GM19328 (cell line): ENCODE data around the gene ARHGAP26.

Experiments used
- ATAC-seq: cut with Tn5 transposase; IDR thresholded peaks from one replicate; pipeline ENCODE4 v1.9.1; 2021; ENCODE audit warnings: mild to moderate bottlenecking, moderate library complexity; ENCODE audit not compliant: unreplicated experiment

The ARHGAP26 gene

DNA sequence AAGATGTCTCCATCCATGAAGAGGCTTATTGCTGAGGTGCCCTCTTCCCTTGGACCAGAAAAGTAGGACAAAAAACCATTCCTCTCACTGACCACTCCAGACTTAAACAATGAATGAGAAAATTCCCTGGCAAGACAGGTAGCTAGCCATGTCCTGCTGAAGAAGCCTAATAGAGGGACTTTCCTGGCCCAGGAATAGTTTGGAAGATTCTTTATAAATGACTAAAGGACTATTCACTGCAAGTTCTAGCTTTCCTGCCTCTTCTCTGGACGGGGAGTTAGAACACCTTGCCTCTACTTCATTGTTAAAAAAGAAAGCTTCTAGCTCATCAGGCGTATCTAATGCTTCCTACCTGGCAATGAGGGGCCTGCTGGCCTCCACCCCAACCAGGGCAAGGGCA, 479.7 kb downstream of the ARHGAP26 start:
- no peak for ATAC-seq

DNA sequence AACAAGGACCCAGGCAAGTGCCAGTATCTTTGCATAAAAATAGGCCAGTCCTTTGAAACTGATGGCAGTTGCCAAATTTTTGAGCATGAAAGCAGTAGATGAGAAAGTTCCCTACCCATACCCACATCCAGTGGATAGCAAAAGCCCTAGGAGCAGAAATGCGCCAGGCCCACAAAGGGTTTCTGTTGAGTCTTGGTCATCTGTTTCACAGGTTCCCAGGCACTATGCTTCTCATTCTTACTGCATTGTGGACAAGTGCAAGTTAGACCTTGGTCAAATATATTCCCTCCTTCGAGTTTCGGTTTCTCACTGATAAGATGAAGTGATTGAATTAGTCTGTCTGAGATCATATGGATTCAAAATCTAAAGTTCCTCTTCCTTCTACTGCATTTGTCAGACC, 481.0 kb downstream of the ARHGAP26 start:
- ATAC-seq: no peak

DNA sequence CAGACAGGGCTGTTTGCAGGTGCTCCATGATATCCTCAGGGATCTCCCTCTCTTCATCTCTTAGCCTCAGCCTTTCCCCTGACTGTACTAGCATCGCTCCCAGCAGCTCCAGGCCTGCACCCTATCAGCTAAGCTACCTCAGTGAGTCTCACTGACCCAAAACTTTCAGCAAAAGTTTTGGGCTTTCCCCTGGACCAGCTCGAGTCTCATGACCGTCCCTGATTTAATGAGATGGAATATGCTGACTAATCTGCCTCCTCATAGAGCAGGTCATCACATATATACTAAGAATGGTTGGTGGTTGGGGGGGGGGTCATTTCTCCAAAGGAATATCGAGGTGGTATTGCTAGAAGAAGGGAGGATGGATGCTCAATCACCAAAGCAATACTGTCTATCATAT, 481.8 kb downstream of the ARHGAP26 start:
- no peak for ATAC-seq

DNA sequence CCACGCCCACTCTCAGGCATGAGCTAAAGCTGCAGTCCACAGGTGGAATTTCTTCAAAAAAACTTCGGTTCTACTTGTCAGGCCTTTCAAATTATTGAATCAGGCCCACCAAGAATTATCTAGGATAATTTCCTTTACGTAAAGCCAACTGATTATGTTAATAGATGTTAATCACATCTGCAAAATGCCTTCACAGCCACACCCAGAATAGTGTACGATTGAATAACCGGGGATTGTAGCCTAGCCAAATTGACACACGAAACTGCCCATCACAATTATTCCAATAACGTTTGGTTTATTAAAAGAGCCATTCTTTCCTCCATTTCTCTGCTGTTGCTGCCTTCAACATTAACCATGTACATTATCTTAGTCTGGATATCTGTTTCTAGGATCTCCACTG, 484.6 kb downstream of the ARHGAP26 start:
- no peak for ATAC-seq

DNA sequence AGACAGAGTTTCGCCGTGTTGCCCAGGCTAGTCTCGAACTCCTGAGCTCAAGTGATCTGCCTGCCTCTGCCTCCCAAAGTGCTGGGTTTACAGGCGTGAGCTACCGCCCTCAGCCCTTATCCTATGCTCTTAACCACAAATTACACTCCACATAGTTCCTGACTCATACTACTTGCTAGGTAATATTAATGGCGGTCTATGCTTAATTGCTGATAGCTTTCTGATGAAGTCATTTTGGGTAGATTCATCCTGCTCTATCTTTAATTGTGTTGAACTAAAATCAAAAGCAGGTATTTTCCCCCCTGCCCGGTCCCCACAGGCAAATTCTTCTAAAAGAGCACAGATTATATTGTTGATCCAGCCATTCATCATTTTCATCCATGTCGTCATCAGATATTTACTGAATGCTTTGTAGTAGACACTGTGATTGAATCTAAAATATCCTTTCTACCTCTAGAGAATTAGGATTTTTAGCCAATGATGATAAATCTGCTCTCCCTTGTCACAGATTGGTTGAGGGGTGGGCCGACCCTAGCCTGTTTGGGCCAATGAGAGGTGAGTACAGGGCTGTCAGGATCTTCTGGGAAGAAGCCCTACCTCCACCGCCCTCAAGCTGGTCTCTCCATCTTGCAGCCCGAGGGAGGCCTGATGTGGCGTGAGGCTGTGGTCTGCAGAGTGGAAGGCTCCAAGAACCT, 488.5 kb downstream of the ARHGAP26 start:
- no peak for ATAC-seq

DNA sequence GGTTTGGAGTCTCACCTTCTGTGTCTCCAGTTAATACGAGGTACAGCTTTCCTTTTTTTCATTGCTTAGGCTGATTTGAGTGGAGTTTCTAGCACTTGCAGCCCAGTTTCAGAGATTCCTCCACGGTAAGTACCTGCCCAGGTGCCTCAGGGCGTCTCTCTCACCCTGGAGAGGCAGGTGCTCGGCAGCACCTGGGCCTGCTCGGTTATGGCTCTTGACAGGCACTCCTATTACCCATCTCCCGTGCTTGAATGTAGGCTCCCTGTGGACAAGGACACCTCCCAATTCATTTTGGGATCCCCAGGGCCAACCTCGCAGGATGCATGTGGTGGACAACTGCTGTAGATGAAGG, 489.1 kb downstream of the ARHGAP26 start:
- no peak for ATAC-seq

DNA sequence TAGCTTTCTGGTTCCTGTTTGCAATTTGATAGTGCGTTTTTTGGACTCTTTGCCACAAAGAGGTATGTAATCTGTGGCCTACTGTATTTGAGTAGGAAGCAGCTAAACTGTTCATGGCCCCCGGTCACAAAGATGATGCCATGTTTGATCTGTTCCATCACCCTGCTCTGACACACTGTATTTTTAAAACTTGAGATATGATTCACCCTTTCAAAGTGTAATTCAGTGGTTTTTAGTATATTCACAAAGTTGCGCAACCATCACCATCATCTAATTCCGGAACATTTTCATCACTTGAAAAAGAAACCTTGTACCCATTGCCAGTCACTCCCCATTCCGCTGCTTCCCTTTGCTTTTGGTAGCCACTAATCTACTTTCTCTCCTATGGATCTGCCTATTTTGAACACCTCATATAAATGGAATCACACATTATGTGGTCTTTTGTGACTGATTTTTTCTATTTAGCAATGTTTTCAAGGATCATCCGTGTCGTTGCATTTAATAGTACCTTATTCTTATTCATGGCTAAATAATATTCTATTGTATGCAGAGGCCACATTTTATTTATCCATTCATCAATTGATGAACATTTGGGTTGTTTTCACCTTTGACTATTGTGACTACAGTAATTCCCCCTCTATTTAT, 491.7 kb downstream of the ARHGAP26 start:
- no peak for ATAC-seq

DNA sequence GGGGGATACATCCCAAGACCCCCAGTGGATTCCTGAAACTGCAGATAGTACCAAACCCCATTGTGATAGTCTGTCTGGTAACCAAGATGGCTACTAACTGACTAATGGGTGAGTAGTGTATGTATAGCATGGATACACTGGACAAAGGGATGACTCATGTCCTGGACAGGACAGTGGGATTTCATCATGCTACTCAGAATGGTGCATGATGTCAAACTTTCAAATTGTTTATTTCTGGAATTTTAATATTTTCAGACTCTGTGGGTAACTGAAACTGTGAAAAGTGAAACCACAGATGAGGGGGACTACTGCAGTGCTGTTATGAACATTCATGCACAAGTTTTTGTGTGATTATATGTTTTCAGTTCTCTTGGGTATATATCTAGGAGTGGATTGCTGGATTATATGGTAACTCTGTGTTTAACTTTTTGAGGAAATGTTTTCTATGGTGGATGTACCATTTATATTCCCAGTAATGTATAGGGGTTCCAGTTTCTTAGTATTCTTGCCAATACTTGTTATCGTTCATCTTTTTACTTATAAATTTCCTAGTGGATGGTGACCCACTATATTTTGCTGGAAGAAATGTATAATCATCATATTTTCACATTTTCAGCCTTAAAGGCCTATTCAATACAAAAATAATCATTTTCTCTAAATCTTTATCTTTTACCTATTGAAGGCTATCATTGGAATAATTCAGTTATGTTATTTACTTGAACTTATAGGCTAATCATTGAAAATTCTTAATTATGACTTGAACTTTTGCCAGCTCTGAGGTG, 492.4 kb downstream of the ARHGAP26 start:
- no peak for ATAC-seq

DNA sequence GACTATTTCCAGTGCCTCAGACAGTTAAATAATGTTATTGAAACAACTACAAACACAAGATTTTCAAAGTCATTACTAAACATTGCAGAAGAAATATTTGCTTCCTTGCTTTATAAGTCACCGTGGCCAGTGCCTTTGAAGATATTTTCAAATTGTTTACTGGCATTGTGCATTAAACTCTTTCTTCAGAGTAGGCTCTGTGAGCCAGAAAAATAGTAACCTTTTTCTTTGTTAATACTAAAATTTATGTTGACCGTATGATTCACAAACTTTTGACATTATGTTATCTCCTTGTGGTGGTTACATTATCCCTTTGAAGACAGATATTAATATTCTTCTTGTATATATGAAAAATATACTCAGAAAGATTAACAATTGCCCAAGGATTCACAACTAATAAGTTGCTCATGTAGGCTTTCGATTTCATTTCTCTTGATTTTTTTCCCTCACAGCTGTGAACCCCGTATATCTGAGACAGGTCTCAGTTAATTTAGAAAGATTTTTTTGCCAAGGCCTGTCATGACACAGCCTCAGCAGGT, 493.2 kb downstream of the ARHGAP26 start:
- no peak for ATAC-seq

DNA sequence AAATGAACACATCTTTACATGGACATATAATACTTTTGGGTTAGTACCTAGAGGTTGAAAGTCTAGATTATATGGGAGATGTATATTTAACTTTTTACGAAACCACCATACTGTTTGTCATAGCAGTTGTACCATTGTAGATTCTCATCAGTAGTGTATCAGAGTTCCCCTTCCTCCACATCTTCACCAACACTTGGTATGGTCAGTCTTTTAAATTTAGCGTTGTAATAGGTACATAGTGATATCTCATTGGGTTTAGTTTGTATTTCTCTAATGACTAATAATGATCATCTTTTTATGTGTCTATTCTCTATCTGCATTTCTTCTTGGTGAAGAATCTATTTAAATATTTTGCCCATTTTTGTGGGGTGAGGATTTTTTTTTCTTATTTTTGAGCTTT, 495.8 kb downstream of the ARHGAP26 start:
- ATAC-seq: no peak

DNA sequence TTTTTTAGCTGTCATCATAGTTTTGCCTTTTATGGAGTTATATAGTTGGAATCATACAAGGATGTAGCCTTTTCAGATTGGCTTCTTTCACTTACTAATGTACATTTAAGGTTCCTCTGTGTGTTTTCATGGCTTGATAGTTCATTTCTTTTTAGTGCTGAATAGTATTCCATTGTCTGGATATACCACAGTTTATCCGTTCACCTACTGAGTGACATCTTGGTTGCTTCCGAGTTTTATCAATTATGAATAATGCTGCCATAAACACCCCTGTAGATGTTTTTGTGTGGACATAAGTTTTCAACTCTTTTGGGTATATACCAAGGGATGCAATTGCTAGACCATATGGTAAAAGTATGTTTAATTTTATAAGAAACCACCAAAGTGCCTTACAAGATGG, 497.0 kb downstream of the ARHGAP26 start:
- no peak for ATAC-seq

DNA sequence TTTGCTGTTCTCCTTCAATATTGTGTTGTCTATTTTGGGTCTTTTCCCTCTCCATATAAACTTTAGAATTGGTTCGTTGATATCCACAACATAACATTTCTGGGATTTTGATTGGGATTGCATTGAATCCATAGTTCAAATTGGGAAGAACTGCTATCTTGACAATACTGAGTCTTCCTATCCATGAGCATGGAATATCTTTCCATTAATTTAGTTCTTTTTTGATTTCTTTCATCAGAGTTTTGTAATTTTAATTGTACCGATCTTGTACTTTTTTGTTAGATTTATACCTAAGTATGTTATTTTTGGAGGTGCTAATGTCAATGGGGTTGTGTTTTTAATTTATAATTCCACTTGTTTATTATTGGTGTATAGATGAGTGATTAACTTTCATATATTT, 498.2 kb downstream of the ARHGAP26 start:
- ATAC-seq: no peak

DNA sequence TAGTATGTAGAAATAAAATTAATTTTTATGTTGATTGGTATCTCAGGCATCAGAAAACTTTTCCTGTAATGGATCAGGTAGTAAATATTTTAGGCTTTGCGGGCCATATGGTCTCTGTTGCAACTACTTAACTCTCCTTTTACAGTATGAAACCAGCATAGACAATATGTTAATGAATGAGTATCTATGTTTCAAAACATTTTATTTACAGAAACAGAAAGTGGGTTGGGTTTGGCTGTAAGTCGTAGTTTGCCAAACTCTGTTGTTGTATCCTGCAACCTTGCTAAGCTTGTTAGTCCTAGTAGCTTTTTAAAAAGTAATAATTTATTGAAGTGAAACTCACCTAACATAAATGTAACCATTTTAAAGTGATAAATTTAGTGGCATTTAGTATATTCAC, 501.3 kb downstream of the ARHGAP26 start:
- no peak for ATAC-seq

DNA sequence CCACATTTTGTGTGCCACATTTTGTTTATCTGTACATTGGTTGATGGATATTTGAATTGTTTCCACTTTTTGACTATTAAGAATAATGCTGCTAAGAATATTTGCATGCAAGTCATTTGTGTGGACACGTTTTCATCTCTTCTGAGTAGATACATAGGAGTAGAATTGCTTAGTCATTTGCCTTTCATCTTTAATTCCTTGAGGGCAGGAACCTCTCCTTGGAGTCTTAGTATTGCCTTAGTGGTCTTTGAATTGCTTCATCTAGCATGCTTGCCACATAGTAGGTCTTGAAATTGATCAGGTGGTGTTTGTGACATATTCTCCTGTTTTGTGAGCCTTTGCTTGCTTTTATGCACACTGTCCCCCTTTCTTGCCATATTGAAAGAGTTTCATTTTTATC, 504.8 kb downstream of the ARHGAP26 start:
- no peak for ATAC-seq

DNA sequence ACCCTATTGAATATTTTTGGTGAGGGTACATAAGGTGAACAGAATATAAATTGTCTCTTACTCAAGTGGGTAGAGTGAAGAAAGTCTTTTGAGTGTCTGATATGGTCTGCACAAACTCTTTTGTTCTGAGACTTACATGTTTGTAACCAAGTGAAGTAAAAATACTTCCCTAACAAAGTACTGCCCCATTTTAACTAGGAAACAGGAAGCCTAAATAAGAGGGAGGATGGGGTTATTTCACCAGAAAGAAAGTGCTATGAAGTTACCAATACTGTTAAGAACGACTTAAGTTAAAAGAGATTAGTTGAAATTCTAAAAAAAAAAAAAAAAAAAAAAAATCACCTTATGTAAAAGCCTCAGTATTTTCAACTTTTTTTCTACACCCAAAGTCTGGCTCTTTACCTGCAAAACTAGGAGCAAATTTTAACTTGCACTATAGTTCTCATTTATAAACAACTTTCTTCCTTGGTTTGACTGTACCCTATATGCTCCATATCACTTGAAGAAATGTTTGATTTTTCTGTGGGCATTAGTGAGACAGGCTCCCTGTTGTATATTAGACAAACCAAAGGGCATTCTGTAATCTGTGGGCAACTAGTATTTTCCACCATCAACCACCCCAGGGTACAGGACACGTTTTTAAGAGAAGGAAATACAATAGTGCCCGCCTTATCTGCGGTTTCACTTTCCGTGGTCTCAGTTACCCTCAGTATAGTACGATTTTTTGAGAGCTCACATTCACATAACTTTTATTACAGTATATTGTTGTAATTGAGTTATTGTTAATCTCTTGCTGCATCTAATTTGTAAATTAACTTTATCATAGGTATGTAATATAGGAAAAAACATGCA, 505.6 kb downstream of the ARHGAP26 start:
- no peak for ATAC-seq

DNA sequence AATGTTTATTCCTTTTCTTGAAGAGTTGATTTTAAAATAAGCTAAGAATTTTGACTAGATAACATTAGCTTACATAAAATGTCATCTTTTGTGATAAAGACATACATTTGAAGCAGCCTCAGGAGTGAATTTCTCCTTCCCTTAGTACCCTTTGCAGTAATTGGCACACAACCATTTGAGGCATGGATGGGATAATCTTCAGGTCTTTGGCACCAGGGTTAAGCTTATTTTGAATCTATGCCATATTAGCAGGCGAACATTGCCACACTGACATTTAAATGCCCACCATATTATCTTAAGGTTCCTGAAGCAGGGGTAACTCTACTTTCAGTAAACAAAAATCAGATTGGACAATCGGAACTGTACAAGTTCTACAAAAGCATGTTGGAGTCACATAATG, 507.4 kb downstream of the ARHGAP26 start:
- no peak for ATAC-seq
